Iris pigment epithelial cell (primary cell): ENCODE data around the gene VEGFB.
A peak's percentile ranks its signal among the peaks of the same experiment; 100 is the strongest.

Source experiments
- DNase-seq: peaks from one replicate; pipeline ENCODE4 v3.0.0-alpha.2; 2011; ENCODE audit warnings: low read depth

Gene VEGFB

DNA sequence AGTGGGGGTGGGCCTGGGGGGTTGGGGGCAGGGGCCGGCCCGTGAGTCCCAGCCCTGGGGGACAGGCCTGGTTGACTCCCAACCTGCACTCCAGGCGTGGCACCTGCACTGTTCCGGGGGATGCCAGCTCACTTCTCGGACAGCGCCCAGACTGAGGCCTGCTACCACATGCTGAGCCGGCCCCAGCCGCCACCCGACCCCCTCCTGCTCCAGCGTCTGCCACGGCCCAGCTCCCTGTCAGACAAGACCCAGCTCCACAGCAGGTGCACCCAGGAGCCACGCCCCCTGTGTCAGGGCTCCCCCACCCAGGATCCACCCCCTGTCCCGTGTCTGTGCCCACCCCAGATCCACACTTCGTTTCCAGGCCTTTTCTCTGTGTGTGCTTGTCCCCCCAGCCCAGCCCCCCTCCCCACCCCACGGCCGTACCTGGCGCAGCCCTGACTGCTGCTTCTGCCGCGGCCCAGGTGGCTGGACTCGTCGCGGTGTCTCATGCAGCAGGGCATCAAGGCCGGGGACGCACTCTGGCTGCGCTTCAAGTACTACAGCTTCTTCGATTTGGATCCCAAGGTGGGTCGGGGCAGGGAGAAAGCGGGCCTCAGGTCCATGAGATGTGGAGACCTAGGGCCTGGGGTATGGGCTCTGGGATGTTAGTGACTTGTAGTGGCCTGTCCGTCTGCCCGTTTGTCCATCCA is 23.1 kb upstream of the VEGFB start:
- no peak for DNase-seq

DNA sequence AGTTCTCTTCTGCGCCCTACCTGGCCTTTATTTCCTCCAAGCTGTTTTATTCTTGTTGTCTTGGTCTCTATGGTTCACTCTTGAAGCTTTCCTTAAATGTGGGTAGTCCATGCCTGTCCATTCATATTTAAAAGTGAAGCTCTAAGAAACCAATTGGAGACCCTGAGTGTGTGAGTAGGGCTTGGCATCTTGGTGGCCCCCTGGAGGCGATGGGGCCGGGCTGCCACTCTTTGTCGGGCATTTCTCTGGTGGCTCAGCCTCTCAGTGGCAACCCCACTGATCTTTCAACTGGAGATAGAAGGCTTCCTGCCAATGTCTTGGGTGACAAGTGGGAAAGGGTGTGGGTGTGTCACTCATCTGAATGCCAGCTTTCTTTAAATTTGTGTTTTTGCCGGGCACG is 17.5 kb upstream of the VEGFB start:
- DNase-seq, result no peak

DNA sequence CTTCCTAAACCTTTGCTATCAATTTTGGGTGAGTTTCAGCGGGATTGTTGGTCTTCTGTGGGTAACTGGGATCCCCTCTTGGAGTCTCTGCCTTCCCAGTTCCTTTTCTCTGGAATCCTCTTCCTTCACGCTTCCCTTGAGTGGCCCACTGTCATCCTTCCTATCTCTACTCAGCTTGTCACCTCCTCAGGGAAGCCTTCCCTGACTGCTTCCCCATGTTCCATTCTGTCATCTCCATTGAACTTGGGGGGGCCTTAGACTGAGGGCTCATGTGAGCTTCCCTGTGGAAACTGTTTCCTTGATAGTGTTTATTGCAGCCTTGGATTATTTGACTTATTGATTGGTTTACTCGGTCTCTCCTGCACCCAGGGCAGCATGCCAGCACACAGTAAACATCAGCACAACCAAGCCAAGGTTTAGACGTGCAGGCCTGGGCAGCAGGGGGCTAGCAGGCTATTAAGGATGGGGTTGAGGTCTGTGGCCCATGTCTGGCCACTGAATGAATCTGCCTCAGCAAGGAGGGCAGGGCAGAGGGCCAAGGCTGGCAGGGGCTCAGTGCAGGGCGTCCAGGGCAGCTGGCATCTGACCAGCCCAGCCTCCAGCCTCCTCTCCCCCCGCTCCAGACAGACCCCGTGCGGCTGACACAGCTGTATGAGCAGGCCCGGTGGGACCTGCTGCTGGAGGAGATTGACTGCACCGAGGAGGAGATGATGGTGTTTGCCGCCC is 15.6 kb upstream of the VEGFB start:
- DNase-seq, result no peak

DNA sequence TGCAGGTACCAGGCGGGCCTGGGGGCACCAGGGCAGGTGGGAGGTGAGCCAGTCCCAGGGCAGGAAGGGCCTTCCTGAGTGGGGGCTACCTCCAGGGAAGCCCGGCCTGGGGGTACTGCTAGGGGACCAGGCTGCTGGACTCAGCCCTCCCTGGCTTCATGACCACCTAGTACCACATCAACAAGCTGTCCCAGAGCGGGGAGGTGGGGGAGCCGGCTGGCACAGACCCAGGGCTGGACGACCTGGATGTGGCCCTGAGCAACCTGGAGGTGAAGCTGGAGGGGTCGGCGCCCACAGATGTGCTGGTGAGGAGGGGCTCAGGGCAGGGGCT is 15.1 kb upstream of the VEGFB start:
- DNase-seq, result no peak

DNA sequence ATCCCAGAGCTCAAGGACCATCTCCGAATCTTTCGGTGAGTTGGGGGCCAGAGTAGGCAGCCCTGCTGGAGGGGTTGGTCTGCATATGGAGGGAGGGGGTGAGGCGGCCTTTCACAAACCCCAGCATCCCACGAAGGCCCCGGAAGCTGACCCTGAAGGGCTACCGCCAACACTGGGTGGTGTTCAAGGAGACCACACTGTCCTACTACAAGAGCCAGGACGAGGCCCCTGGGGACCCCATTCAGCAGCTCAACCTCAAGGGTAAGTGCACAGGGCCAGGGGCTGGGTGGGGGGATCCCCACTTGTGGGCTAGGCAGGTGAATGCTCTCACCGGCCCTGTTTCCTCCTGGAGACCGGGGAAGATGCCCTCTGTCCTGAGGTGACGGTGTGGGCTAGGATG is 14.6 kb upstream of the VEGFB start:
- DNase-seq, result no peak

DNA sequence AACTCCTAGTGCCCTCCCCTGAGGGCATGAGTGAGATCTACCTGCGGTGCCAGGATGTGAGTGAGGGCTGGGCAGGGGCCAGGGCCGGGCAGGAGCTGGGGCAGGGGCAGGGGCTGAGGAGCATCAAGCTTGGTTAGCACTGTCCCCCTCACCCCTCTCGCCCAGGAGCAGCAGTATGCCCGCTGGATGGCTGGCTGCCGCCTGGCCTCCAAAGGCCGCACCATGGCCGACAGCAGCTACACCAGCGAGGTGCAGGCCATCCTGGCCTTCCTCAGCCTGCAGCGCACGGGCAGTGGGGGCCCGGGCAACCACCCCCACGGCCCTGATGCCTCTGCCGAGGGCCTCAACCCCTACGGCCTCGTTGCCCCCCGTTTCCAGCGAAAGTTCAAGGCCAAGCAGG is 14.1 kb upstream of the VEGFB start:
- no peak for DNase-seq

DNA sequence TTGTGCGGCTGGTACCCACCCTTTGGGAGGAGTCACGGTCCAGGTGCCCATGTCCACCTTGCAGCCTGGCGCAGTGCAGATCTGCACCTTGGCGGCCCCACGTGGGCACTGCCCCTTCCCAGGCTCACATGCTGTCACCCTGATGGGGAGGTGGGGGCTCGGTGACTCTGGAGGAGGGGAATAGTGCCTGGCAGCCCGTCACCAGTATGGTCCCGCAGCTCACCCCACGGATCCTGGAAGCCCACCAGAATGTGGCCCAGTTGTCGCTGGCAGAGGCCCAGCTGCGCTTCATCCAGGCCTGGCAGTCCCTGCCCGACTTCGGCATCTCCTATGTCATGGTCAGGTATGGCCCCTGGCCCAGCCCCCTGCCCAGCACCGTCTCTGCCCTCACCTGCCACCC is 13.6 kb upstream of the VEGFB start:
- DNase-seq, result no peak

DNA sequence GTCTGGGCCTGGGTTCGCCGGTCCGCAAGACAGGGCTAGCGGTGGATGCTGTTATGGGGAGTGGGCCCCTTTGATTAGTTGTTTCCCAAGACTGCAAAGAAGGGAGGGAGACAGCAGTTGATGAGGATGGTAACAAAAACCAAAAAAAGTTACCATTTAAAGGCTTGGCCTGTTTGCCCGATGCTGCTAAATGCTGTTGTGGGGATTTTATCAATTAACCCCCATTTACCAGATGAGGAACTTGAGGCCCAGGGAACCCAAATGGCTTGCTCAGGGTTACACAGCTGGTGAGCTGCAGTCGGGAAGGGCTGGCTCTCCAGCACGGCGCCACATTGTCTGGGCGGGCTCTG is 11.8 kb upstream of the VEGFB start:
- no peak for DNase-seq

DNA sequence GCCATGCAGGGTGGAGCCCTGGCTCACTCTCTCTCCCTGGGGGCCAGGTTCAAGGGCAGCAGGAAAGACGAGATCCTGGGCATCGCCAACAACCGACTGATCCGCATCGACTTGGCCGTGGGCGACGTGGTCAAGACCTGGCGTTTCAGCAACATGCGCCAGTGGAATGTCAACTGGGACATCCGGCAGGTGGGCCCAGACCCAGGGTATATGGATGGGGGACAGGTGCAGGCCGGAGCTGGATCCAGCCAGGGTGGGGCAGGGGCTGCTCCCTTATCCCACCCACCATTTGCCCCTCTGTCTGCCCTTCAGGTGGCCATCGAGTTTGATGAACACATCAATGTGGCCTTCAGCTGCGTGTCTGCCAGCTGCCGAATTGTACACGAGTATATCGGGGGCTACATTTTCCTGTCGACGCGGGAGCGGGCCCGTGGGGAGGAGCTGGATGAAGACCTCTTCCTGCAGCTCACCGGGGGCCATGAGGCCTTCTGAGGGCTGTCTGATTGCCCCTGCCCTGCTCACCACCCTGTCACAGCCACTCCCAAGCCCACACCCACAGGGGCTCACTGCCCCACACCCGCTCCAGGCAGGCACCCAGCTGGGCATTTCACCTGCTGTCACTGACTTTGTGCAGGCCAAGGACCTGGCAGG is 11.3 kb upstream of the VEGFB start:
- DNase-seq, result no peak

DNA sequence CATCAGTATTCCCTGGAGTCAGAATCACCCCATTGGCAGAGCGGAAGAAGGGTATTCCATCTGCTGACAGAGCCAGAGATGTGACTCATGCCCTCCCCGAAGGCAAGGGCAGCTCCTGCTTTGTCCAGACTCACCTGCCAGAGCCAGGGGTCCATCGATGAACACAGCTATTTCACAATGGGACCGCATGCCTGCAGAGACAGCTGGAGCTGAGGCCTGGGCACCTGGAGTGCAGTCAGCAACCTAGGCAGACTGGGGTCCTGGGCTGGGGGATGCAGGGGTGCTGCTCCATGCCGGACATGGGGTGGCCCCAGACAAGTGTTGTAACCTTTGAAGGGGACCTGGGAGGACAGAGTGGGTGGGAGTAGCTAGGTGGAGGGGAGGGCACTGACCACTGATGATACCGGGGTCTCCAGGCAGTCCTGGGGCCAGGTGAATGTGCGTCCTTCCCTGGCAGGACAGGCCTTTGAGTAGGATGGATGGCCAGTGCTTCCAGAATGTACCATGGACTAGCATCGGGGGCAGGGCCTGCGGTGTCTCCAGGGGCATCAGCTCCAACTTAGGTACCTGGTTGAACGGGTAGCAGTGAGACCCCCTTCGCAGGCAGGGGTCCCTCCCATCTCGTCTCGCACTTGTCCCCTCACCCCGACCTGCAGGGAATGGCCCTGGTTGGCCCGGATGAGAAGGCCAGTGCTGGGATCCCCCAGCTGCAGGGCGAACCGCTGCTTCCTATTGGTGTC is 10.1 kb upstream of the VEGFB start:
- DNase-seq, result peak; percentile 25

DNA sequence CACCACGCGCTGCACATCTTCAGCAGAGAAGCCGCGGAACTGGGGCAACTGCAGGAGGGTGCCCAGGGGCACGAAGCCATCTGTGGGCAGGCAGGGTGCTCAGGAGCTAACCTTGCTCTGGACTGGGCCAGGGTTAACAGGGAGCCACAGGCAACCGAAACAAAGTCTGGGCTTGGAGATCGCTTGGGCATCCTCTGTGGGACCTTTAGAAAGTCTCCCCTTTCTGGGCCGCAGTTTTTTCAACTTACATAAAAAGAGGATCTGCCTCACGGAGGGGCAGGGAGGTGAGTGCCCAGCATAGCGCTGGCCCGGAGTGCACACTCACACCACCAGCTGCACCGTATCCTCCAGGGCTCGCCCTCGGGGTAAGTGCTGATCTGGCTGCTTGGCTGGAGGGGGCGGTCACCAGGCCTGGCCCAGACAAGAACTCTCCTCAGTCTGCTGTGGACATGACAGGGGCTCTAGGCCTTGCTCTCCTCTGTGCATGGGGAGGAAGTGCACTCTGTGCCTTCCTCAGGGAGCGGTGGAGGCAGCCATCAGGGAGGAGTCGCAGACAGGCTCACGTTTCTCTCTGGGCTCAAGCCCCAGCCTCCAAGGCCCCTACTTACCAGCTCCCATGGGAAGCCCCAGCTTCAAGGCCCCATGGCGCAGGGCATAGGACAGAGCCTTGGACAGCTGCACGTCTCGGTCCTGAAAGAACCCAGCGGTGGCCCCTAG is 9.3 kb upstream of the VEGFB start:
- no peak for DNase-seq

DNA sequence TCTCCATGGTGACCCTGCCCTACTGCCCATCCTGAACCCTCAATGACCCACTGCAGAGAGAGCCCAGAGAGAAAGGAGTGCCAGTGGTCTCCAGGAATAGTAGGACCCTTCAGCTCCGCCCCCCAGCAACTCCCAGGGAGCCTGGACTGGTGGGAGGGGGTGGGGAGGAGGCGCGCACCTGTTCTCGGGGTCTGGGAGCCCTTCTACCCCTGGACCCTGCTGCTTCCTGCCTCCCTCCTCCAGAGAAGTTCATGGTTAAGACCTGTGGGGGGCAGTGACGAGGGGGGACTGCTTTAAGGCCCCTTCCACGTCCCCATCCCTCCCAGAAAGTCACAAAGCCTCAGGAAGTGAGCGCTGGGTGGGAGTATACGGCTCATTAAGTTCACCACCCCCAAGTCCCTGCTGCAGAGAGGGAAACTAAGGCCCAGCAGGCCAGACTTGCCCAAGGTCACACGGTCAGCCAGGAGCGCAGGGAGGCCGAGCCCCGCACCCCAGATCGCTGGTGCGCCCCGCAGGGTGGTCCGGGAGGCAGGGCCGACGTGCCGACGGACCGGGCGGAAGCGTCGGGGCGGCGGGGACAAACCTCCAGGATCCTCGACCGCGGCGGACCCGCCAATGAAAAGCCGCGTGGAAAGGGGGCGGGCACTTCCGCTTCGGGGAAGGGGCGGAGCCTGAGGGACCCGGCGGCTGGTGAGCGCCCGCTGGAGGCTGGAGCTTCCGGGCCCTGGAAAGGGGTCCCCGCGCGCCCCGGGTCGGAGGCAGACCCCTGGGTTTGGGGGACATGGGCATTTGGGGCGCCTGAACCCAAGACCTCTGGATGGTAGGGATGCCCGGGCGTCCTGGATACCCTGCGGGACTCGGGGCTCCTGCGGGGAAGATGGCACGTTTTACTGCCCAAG is 8.5 kb upstream of the VEGFB start, which contains the start of the genes NUDT22 and TRPT1:
TSS of gene NUDT22 (plus strand) at position 667 of the 899 bp plus-strand sequence. CDS start 379 bp downstream, outside the sequence.
TSS of gene TRPT1 (minus strand) at position 579 of the 899 bp plus-strand sequence. CDS start at position 253, 326 bp downstream.
- peak; percentile 78 for DNase-seq

DNA sequence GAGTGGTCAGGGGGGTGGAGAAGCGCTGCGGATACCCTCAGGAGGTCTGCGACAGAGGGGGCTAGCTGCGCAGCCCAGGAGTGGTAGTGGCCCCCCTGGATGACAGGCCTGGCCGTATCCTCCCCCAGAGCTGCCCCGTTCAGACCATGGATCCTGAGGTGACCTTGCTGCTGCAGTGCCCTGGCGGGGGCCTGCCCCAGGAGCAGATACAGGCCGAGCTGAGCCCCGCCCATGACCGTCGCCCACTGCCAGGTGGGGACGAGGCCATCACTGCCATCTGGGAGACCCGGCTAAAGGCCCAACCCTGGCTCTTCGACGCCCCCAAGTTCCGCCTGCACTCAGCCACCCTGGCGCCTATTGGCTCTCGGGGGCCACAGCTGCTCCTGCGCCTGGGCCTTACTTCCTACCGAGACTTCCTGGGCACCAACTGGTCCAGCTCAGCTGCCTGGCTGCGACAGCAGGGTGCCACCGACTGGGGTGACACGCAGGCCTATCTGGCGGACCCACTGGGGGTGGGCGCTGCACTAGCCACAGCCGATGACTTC is 7.8 kb upstream of the VEGFB start:
- DNase-seq, result no peak

DNA sequence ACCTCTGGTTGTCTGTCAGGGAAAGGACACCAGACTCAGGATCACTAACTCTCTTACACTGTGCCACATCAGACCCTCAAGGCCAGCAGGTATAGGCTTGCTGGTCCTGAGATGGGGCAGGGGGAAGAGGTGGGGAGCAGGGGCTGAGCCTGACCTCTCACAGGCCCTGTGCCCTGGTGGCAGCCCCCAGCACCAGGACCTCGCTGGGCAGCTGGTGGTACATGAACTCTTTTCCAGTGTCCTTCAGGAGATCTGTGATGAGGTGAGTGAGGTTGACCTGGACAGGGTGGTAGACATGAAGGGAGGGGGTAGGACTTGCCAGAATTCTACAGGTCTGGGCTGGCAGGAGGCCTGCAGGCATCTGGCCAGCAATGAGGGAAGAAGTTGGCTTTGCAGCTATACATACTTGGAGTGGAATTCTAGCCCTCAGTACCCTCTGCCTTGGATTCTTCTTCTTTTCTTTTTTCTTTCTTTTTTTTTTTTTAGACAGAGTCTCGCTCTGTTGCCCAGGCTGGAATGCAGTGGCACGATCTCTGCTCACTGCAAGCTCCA is 6.9 kb upstream of the VEGFB start:
- DNase-seq, result no peak

DNA sequence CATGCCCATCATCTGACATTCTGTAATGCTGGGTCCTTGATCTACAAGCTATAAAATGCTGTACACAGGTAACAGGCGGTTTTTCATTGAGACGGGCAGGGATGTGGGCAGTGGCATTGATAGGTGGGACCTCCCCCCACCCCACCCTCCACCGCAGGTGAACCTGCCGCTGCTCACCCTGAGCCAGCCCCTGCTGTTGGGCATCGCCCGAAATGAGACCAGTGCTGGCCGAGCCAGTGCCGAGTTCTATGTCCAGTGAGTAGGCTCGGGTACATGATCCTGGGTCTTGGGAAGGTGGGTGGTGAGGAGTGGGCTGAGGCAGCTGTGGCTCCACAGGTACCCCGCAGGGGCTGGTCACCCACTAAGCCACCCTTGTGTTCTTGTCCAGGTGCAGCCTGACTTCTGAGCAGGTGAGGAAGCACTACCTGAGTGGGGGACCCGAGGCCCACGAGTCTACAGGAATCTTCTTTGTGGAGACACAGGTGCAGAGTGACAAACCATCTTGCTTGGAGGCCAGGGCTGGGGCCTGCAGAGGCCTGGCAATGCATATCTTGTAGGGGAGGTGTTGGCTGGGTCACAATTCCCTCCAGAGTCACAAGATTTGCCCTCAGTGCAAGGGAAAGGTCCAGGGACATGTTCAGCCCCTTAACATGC is 5.2 kb upstream of the VEGFB start:
- DNase-seq, result no peak

DNA sequence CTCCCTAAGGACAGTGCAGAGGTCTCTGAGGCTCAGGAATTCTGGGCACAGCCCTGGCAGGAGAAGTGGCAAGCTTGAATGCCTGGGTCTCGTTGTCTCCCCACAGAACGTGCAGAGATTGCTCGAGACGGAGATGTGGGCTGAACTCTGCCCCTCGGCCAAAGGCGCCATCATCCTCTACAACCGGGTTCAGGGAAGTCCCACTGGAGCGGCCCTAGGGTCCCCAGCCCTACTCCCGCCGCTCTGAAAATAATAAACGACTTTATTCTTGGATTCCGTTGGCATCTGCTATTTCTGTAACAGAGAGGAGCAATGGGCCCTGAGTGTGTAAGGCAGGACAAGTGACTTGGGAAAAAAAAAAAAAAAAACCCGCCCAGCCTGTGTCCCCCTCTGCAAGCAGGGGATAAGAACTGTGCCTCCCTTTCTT is 4.6 kb upstream of the VEGFB start:
- no peak for DNase-seq

DNA sequence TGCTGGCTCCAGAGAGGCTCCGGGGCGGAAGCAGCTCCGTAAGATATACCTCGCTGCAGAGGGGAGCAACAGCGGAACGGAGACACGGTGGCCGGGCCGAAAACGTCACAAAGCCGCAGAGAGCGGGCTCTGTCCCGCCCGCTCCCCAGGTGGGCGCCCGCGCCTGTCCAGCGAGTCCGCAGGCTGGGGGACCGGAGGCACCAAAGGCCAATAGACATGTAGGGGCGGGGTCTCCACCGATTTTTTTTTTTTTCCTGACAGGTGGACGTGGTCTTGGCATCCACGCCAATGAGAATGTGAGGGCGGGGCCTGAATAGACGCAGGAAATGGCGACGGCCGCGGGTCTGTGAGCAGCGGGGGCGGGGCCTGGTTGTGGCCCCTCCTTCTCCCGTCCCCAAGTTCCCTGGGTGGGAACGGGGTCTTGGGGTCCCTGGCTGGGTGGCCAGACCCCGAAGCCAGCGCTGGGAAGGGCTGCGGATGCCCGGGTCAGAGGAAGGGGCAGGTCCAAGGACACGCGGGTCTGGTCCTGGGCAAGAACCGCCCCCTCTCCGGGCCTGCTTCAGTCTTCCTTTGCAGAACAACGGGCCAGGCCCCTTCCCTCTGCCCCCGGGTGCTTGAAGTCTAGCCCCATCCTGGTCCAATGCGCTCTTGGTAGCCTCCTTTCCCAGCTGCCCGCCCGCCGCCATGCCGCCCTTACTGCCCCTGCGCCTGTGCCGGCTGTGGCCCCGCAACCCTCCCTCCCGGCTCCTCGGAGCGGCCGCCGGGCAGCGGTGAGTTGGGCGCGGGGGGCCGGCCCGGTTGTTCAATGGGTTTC is 4.0 kb upstream of the VEGFB start, which contains the start of gene DNAJC4:
TSS of gene DNAJC4 (plus strand) at position 378 of the 814 bp plus-strand sequence. CDS start at position 685, 307 bp downstream.
- DNase-seq, result peak; percentile 87

DNA sequence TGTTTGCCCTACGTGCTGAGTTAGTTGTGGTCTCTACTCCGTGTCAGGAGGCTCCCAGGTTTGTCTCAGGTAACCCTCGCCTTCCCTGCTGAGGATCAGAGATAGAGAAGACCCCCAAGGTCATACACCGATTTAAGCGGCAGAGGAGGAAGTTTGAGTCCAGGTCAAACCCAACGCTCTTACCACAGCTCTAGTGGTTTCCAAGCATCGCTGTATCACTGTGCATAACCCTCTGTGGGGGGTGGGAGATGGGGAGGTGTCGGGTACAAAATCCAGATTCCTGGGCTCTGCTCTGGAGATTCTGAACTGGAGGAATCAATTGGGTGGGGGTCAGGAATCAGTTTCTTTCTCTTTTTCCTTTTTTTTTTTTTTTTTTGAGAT is 3.4 kb upstream of the VEGFB start:
- DNase-seq, result no peak

DNA sequence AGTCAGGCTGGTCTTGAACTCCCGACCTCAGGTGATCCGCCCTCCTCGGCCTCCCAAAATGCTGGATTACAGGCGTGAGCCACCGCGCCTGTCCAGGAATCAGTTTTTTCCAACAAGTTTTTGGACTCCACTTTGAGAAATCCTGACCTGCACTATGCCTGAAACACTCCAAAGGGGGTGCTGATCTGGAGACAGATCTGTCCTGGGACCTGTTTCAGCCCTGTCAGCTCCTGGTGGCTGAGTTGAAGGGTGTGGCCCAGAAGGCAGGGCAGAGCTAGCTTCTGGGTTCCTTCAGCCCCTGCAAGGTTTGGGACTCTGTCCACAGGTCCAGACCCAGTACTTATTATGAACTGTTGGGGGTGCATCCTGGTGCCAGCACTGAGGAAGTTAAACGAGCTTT is 2.8 kb upstream of the VEGFB start:
- DNase-seq, result no peak
